ENCODE data around the gene TM9SF4. TPM values are rescaled to one million over a fixed set of nuclear protein-coding genes. Genes with fewer than 3 reads are reported as not detected.
"Not testable (repeated sequence)": the region's sequence is repeated elsewhere in the genome, so short reads cannot be mapped to it uniquely, and the experiment has no call there.

TM9SF4 gene
- total and polyA plus RNA-seq, 2 of the 8 experiments (the other 6 are each of a cell fraction or from before 2014, with no cell fraction given): 38.4 to 68.7 TPM

DNA sequence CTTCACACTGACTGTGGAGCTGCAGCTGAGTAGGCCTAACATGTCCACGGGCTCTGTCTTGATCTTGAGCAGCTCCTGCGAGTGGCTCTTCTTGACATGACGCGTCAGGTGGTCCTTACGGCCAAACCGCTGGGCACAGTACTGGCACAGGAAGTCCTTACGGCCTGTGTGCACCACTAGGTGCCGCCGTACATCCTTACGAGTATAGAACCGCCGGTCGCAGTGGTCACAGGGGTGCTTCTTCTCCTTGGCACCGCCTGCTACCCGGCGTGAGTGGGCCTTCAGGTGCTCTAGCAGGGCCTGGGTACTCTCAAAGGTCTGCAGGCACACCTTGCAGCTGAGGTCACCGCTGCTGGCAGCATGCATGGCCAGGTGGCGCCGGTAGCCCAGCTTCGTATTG lies 87.6 kb downstream of the TM9SF4 start:
- H3K4ac ChIP-seq (replicated peaks; ENCODE audit: insufficient read length, low read depth, low read length); FAIRE-seq; H2BK15ac ChIP-seq (ENCODE audit: low read length); H3K79me1 ChIP-seq (ENCODE audit: low read depth, low read length); H3K4me3 ChIP-seq (ENCODE audit: extremely low read depth in 1 of 4, insufficient read depth in 2 of 4, low read depth in 3 of 4, low read length in 4 of 4); H3K4me2 ChIP-seq (ENCODE audit: insufficient read depth in 1 of 2, low read depth in 2 of 2, low read length in 2 of 2); H3K23me2 ChIP-seq (ENCODE audit: low read depth, low read length); H3K56ac ChIP-seq (replicated peaks; ENCODE audit: insufficient read length, low read depth, low read length); H3K9me3 ChIP-seq (ENCODE audit: insufficient read depth in 2 of 2, low read depth in 1 of 2, low read length in 1 of 2); H2BK5ac ChIP-seq (ENCODE audit: low read depth, low read length); CTCF ChIA-PET (ENCODE audit: partially characterized antibody); H2BK120ac ChIP-seq (replicated peaks; ENCODE audit: low read depth, low read length); H2AK5ac ChIP-seq (ENCODE audit: low read depth, low read length); H3K27me3 ChIP-seq (replicated peaks in 1 of 4; ENCODE audit: control insufficient read depth in 3 of 4, extremely low read depth in 1 of 4, insufficient read depth in 3 of 4, low read length in 3 of 4); H3K9ac ChIP-seq (replicated peaks in 1 of 4; ENCODE audit: extremely low read depth in 1 of 4, low read depth in 3 of 4, low read length in 3 of 4); H3K18ac ChIP-seq (ENCODE audit: extremely low read depth, low read length); H4K91ac ChIP-seq (replicated peaks; ENCODE audit: insufficient read length, low read length); H2AFZ ChIP-seq (ENCODE audit: low read length); H3K14ac ChIP-seq (ENCODE audit: insufficient read length); H2BK20ac ChIP-seq (ENCODE audit: low read length); H4K5ac ChIP-seq (ENCODE audit: insufficient read length, low read depth, low read length); H3K4me1 ChIP-seq (replicated peaks in 1 of 4; ENCODE audit: control insufficient read depth in 3 of 4, insufficient read depth in 4 of 4, low read length in 3 of 4); H3K27ac ChIP-seq (ENCODE audit: low read depth, low read length); DNase-seq (ENCODE audit: low read depth in 1 of 2, low spot score in 2 of 2); H4K8ac ChIP-seq (ENCODE audit: extremely low read depth, insufficient read depth, low read length); H3K23ac ChIP-seq (ENCODE audit: insufficient read length): not testable (repeated sequence)
- peaks cover 52 to 68% (median 57%) of the 10 kb centered on the region in 4 experiments for H3K36me3 ChIP-seq (ENCODE audit: control insufficient read depth in 2 of 4, insufficient read depth in 4 of 4, low read length in 3 of 4)
- H2BK12ac ChIP-seq (ENCODE audit: low read depth, low read length): peak overlapping the region; percentile 39; the same call in 1 of the 2 replicates
- peaks cover 14 to 18% of the 10 kb centered on the region in 2 experiments for H4K20me1 ChIP-seq (replicated peaks in 1 of 2; ENCODE audit: control insufficient read depth in 1 of 2, insufficient read depth in 2 of 2, low read length in 2 of 2)
- POLR2A ChIA-PET (ENCODE audit: partially characterized antibody): interaction anchor here (1.5 kb wide), 1 partner anchor 10 kb away, joined by 3 read pairs; no protein-coding TSS in a partner anchor
- WGBS, 2 experiments (ENCODE audit: extremely low coverage in 1 of 2, insufficient coverage in 1 of 2, insufficient read length in 1 of 2, insufficient replicate concordance in 2 of 2, low coverage in 1 of 2, low lambda C conversion rate in 2 of 2, missing lambda C conversion rate in 1 of 2): 92% methylated on average over 20 of the region's 20 CpGs; no CpG with 5 or more reads in 1 of the 2 experiments
- peak in 1 of 2 experiments; percentile 38; a peak in 2 of 4 replicates for TF ChIP-seq RAD21 (IDR thresholded peaks at IDR 0.05 in 1 of 2, conservative IDR thresholded peaks at IDR 0.05 in 1 of 2; ENCODE audit: low read depth in 2 of 2, low read length in 2 of 2)
- TF ChIP-seq, protein P1, sequence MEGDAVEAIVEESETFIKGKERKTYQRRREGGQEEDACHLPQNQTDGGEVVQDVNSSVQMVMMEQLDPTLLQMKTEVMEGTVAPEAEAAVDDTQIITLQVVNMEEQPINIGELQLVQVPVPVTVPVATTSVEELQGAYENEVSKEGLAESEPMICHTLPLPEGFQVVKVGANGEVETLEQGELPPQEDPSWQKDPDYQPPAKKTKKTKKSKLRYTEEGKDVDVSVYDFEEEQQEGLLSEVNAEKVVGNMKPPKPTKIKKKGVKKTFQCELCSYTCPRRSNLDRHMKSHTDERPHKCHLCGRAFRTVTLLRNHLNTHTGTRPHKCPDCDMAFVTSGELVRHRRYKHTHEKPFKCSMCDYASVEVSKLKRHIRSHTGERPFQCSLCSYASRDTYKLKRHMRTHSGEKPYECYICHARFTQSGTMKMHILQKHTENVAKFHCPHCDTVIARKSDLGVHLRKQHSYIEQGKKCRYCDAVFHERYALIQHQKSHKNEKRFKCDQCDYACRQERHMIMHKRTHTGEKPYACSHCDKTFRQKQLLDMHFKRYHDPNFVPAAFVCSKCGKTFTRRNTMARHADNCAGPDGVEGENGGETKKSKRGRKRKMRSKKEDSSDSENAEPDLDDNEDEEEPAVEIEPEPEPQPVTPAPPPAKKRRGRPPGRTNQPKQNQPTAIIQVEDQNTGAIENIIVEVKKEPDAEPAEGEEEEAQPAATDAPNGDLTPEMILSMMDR (IDR thresholded peaks at IDR 0.05; ENCODE audit: control extremely low read depth in 1 of 3, insufficient read depth in 1 of 3, low read depth in 1 of 3, low read length in 3 of 3): peak; percentile 13 to 30 (median 14); a peak in 2 of 4 replicates
- peaks cover 0 to 25% of the 10 kb centered on the region in 2 experiments; a peak in 3 of 4 replicates for H3K79me2 ChIP-seq (ENCODE audit: control insufficient read depth in 1 of 2, insufficient read depth in 2 of 2, low read length in 2 of 2)

All from H1 (cell line).